Adrenal gland (tissue), 5 donors: ENCODE results near the gene PDE9A.

ENCODE experiments used
- POLR2A ChIP-seq, 2 donors: fragments of 450-650 bp; IDR thresholded peaks; one replicate each; pipeline ENCODE4 v1.6.1; 2017; ENCODE audit warnings: antibody characterized with exemption in 2 of 2, mild to moderate bottlenecking in 2 of 2, moderate library complexity in 1 of 2
- TF ChIP-seq, protein P1 (sequence below), 6 experiments: fragments of 450-650 bp in 4 of 6; fragments of 200-600 bp in 2 of 6; sonication (generic) in 1 of 6; IDR thresholded peaks; 1 replicate in 5 of 6; 2 replicates in 1 of 6; pipeline versions ENCODE4 v1.5.1 to v1.8.0; 2016 to 2021; ENCODE audit warnings: antibody characterized with exemption in 6 of 6, mild to moderate bottlenecking in 2 of 6, moderate library complexity in 1 of 6
- donor health status: DM: no; HTN: no; CAD: no.

DNA sequence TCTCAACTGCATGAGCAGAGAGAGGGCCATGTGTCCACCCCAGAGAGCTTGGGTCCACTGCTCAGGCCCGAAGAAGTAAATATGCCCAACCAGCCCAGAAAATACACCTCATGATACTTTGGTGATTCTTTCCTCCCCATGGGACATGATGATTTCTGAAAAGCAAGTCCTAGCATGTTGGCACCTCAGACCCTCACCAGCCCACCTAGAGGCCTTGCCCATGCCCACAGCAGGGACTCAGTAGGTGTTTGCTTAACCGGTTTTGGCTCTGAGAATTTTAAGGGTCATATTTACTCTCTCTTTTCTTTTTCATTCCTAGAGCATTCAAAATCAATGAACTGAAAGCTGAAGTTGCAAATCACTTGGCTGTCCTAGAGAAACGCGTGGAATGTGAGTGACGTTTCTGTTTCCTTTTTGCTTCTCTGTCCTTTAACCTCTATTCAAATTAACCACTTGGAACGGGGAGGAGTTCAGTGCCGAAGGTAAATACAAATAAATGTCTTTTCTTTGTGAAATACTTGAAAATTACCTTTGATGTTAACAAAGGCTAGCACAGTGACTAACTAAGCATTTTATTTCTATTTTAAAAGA, 79.7 kb downstream of the PDE9A start:
- TF ChIP-seq, protein P1, sequence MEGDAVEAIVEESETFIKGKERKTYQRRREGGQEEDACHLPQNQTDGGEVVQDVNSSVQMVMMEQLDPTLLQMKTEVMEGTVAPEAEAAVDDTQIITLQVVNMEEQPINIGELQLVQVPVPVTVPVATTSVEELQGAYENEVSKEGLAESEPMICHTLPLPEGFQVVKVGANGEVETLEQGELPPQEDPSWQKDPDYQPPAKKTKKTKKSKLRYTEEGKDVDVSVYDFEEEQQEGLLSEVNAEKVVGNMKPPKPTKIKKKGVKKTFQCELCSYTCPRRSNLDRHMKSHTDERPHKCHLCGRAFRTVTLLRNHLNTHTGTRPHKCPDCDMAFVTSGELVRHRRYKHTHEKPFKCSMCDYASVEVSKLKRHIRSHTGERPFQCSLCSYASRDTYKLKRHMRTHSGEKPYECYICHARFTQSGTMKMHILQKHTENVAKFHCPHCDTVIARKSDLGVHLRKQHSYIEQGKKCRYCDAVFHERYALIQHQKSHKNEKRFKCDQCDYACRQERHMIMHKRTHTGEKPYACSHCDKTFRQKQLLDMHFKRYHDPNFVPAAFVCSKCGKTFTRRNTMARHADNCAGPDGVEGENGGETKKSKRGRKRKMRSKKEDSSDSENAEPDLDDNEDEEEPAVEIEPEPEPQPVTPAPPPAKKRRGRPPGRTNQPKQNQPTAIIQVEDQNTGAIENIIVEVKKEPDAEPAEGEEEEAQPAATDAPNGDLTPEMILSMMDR (IDR thresholded peaks at IDR 0.05): no peak
- no peak for TF ChIP-seq POLR2A (IDR thresholded peaks at IDR 0.05)
